ENCODE measurements around the gene SYT2.
"Not testable (repeated sequence)": the region's sequence is repeated elsewhere in the genome, so short reads cannot be mapped to it uniquely, and the experiment has no call there.

Gene SYT2

DNA sequence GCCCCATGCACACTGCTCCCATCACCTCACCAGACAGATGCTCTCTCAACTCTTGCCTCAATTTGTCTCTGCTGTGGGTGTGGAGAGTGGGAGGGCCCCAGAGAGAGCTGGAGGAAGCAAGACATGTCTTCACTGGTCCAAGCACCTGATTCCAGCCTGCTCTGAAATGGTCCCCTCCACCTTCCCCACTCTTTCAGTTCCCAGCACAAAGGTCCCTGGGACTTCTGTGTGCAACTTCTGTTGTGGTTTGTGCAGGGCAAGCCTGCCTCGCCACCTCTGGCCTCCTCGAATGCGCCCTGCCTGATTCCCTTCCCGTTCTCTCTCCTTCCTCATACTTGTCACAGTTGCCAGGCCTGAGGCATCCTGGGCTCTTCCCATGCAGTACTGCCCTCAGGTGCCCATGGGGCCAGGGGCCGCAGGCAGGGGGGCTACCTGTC lies 119.3 kb downstream of the SYT2 start:
- no peak for DNase-seq (ENCODE audit: low spot score)

DNA sequence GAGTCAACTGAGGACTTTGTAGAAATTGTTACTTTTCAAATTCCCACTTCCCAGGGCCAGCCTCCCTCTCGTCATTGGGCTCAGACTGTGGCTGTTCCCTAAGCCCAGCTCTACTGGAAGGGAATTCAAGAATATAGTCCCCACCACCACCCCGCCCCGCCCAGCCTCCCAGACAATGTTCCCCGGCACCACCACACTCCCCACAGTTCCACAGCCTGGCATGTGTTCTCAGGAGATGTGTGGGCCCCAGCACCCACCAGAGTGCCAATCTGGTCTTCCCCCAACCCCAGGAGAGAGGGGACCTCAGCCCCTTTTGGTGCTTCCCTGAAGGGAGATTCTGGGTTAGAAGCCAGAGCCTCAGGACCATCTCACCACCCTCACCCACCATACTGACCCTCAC lies 120.1 kb downstream of the SYT2 start:
- no peak for DNase-seq (ENCODE audit: low spot score)

DNA sequence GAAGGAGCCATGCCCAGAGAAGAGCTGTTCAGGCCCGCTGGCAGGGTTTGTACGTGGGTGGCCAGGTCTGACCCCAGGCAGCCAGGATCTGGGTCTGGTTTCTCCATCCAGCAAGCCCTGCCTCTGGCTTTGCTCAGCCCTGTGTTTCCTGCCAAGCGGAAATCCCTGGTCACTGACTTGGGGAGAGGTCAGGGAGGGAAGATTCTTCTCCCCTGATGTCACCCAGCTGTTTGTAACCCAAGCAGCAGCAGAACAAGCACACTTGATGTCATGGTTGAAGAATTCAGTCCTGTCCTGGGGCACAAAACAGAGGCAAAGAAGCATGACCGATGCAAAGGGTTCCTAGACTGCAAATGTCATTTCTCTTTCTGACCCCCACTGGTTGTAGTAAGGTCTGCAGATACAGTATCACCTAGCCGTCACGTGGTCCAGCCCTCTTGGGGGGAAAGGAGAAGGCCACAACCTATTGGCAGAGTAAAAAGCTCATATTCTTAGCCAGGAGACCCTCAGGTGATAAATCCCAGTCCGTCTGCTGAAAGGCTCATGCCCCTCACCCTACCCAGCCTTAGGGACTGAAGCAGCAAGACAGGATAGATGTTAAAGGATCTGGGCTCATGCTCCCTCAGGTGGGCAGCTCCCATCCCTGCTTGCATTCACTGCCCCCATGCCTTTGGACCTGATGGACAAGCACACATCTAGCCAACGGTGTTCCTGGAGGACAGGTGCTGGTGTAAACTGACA lies 120.9 kb downstream of the SYT2 start:
- peak; percentile 95 for DNase-seq (ENCODE audit: low spot score)

DNA sequence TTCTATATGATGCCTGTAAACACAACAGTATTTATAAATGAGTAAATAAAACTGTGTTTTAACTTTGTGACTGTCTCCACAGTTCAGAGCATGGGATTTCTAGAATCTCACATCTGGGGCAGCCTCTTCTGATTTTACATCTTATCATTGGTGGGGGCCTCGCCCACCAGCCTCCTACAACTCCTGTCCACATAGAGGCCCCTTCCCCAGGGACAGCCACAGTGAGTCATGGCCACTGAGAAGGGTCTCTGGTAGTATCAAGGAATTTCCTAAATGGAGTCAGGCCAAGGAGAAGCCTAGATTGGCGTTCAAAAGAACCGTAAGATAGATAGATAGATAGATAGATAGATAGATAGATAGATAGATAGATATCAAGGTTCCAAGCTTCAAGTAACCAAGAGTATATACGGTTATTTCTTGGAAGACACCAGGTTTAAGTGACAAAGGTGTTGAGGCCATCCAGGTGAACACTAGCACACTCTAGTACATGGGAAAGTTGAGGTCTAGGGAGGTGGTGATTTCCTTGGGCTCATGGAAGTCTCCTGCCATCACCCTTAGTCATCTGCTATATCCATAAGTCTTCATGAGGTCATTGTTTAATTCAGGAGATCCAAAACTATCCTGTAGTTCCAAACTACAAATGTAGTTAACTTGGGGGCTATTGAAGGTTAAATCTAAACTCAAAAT lies 121.6 kb downstream of the SYT2 start:
- DNase-seq (ENCODE audit: low spot score) = no peak

DNA sequence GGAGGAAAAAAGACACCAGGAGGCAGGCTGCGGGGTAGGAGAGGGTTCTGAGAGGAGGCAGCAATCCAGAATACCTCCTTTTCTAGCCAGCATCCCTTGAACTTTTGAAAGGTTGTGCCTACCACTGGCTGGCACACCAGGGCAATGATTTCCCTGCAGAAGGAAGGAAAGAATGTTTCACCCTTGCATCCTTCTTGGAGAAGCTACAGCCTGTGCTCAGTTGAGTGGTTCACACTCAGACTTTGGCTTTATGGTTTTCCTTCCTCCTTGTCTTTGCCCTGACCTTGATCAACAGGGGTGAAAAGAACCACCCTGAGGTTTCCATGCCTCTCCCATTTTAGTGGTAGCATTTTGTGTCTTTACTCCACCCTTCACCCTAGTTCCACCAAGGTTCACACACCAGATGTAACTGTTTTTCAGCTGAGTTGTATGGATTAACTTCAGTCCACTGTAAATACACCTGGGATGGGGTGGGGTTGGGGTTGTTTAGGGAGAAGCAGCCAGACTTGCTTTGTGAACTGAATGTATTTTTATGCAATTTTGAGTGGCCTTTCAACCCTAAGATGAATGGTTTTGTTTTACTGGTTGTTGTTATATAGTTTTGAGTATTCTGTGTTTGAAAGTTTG lies 122.3 kb downstream of the SYT2 start:
- DNase-seq (ENCODE audit: low spot score) = no peak

DNA sequence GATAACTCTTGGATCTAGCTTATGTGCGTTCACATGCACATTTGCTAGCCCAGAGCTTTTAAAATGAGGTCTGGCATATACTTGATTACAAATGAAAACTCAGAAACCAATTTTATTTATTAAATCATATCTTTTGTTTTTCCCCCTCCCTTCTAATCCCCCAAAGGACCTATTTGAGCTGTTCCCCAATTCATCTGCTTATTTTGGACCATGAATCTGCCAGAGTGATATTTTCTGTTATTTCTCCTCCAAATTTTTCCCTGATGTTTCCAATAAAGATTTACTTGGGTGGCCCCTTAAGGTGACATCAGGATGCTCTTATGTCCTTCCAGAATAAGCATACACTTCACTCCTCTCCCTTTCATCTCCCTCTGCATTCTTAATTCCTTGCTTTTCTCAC lies 123.4 kb downstream of the SYT2 start:
- DNase-seq (ENCODE audit: low spot score) = no peak

DNA sequence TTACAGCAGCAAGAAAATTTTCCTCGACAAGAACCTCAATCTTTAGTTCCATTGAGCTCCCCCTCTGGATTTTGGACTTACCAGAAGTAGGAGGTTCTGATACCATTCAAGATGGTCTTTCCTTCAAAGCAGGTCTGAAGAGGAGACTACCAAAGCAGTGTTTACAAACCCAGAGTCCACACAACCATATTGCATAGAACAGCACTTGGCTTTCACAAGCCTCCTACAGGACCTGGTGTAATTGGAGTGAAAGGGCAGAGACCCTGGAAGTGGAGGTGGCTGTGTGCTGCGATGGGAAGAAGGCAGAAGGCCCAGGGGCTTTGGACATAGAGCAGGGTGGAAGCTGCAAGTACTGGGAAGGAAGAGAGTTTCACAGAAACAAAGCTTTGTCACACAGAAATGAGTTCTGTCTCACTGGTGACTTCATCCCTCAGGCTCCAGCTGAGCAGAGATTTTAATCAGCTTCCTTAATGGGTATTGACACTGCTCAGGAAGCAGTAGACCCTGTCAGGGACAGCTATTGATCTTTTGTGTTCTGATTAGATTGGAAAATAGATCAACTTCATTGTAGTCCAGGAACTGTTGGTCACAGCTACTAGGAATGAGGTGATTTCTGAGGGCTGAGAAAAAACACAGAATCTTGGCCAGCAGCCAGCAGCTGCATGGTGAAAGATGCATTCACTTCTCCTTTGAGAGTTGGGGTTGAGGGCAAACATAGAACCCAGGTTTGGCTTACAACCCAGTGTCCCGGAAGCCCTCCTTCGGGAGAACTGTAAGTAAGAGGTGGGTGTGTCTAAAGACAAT lies 124.0 kb downstream of the SYT2 start:
- DNase-seq (ENCODE audit: low spot score) = no peak

DNA sequence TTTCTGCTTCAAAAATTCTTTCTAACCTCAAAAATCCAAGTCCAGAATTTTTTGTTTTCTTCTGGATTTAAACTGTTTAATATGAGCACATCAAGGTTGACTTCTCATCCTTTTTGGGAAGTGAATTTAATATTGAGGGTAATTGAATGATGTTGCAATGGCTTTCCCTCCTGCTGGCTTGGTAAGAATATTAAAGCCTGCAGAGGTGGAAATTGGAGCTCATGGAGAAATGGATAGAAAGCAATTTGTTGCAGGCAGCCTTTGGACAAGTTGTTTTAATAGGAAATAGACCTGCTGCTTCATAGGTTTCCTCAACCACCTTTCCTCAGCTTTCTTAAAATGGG lies 124.7 kb downstream of the SYT2 start:
- no peak for DNase-seq (ENCODE audit: low spot score)

DNA sequence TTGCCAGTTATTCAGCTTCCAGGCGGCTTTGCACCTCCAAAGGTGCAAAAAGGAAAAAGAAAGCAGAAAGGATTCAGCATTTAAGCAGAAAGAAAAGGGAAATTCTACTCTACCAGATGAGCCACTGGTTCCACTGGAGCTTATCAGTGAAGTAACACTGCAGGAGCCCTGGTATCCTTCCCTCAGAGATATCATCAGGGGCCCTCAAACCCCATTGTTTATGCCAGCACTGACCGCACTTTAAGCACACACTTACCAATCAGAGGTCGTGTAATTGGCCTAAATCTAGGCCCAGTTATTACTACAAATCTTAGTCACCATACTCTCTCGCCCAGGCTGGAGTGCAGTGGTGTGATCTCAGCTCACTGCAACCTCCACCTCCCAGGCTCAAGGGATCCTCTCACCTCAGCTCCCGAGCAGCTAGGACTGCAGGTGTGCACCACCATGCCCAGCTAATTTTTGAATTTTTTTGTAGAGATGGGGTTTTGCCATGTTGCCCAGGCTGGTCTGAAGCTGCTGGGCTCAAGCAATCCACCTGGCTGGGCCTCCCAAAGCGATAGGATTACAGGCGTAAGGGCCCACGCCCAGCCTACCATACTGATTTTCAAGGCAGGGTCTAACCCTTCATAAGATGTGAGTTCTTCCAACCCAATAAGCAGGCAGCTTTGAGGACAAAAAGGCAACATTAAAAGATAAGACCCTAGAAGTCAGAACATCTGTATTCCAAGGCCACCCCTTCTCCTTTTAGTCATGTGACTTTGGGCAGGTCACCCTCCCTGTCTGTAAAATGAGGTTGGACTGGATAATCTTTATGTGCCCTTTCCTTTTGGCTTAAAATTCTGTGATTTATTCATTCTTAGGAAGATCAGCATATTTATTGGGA lies 125.3 kb downstream of the SYT2 start:
- no peak for DNase-seq (ENCODE audit: low spot score)

DNA sequence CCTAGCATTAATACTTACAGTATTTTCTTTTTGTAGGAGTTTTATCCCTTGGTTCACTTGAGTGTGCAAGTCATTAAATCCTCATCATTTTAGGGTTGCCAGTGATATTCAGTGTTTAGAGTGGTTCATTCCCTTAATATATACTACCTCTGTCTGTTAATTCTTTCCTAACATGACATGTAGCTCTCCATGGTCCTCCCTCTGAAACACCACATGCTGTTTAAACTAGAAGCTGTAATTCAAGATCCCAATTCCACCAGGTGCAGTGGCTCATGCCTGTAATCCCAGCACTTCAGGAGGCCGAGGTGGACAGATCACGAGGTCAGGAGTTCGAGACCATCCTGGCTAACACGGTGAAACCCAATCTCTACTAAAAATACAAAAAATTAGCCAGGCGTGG lies 127.9 kb downstream of the SYT2 start:
- not testable (repeated sequence) for DNase-seq (ENCODE audit: low spot score)

DNA sequence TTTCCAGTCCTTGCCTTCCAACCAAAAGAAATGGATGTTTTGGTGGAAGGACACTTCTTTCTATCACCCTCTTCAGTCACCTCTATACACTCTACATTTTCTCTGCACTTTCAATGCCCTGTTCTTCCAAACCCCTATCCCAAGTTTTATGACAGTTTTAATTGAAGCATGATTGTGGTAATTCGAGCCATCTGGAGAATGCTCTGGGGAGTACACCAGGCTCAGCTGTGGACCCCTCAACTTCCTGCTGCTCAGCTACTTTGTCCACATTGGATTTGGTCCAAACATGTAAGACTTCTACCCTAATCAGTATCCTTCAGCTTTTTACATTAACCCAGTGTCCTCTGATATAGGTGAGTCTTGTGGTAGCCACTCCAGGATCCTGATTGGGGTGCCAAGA lies 129.6 kb downstream of the SYT2 start:
- no peak for DNase-seq (ENCODE audit: low spot score)

DNA sequence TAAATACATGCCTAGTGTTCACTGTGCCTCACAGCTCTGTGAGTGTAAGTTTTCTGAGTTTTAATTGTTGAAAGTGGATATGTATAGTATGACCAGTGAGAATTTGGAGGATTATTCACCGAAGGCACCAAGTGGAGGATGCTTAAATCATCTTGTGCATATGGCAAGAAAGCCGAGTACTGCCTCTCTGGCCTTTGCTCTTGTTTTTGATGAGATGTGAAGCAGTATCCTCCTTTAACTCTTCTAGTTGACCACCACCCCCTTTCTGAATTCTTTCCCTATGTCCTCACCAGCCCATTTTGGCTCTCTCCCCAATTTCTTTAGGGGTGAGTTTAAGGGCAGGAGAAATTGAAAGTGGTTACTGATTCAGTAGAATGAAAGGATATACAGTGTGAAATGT lies 130.4 kb downstream of the SYT2 start:
- peak; percentile 74 for DNase-seq (ENCODE audit: low spot score)

DNA sequence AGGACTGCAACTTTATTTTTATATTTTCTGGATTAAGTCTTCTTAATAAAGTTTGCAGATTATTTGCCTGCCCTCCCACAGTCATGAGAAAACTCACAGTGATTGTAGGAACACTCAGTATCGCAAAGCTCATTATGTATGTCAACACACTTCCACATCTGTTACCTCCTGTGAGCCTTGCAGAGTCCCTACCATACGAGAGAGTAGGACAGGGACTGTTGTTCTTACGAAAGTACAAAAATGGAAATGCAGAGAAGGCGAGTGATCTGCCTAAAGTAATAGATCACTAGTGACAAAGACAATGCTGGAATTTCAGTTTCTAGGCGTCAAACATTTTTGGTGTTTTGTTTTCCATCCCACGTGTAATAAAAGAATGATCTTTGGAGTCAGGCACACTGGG lies 131.7 kb downstream of the SYT2 start:
- no peak for DNase-seq (ENCODE audit: low spot score)

DNA sequence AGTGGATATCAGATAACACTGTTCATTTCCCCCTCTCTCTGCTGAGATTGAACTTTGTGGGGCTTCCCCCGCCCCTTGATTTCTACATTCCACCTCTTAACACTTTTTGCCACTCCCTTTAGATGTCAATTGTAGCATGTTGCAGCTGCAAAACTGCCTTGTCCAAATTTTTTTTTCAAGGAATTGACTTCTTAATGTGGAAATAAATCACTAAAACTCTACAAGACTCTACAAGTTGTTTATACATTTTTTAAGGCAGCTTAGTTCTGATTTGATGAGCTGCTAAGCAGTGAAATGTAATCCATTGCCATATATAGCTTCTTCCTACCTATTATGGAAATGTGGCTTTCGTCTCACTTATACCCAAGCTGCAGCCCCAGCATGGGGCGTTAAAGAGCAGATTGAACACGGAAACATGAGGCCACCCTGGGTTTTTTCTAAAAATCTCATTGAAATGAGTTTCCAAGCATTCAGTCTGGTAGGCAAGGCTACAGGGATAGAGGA lies 132.2 kb downstream of the SYT2 start:
- DNase-seq (ENCODE audit: low spot score) = no peak

DNA sequence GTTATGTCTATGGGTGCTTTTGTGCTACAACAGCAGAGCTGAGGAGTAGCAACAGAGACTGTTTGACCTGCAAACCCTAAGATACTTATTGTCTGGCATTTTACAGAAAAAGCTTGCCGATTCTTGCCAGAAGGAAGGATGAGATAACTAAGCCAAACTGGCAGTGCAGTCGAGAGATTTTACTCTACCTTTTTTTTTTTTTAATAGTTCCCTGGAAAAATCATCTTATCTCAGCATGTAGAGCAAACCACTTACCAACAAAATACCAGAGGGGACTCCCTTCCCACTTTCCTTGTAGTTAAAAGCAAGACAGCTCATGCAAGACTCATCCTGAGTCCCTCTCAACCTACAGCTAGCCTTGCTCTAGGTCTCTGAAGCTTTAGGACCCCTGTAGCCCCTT lies 132.9 kb downstream of the SYT2 start:
- no peak for DNase-seq (ENCODE audit: low spot score)

DNA sequence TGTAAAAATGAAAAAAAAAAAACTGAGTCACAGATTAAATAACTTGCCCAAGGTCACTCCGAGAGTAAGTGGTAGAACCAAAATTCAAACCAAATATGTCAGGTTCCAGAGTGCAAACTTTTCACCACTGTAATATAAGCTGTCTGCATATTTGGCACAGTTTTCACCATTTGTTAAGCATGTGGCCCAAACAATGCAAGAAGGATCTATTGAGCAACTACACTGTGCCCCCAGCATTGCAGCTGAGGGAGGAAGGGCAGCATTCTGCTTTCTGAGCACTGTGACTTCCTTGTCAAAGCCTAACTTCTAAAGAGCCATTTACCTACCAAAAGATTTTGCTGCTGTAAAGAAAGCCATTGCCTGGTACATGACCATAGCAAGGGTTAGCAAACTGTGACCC lies 133.4 kb downstream of the SYT2 start:
- no peak for DNase-seq (ENCODE audit: low spot score)

DNA sequence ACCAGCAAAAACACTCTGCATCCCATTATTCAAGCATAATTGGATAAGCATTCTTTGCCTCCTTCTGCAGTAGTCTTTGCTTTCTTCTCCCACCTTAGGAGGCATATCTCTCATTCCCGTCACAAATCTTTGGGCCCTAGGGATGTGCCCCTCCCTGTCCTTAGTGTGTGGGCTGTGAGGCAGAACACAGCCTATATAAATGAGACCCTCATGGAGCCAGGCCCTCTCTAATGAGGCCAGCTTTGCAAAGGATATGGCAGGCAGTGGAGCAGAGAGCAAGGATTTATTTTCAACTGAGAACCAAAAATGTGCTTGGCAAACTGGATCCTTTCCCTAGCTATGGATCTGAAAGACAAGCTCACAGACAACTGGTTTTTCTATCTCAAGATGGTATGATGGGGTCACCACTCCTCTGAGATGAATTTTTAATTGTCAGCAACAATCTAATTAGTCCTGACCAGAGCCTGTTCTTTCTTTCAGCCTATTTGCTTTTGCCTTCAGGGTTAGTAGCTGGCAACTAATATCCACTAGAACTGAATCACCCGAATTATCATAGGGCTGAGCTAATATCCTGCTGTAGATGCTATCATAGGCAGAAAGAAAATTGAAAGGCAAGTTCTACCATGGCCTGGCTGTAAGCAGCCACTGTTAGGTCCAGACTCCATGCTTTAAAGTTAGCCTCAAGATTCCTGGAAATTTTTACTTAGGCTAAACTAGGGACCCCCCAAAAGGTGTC lies 134.2 kb downstream of the SYT2 start:
- no peak for DNase-seq (ENCODE audit: low spot score)

DNA sequence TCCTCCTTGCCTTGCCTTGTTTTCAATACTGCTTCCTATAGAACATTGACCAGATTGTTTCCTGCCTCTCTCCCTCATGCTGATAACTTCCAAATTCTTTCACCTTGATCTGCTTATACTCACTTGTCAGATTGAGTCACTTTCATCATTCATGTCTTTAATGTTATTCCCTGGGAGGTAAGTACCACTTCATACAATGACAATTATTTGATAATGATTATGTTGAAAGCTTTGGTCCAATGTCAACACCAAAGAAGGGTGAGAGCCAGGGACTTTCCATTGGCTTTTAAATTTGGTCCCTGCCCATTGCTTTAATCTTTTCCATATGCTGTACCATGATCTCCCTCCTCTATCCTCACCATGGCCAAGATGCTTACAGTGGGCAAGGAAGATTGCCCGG lies 137.4 kb downstream of the SYT2 start:
- no peak for DNase-seq (ENCODE audit: low spot score)

DNA sequence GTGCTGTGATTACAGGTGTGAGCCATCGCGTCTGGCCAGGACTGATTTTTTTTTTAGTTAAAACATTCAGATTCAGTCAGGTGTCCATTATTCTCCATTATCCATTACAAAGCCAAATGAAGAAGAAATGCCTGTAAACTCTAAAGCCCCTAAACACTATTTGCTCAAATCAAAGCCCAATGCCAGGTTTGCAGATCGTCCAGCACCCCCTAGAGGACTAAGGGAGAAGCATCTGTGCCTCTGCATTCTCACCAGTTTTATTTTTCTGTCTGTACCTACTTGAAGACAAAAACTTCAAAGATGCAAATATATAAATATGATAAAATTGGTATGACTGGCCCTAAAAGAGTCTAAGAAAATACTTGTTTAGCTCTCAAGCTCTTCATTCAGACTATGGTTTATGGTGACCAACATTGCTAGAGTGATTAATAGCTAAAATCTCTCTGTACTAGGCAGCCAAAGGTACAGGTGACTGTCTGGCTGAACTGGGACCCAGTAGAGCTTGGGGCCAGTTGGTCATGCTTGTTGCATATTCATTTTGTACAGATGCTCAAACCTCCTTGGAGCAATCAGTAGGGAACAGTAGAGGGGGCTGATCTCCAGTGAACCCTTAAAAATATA lies 138.4 kb downstream of the SYT2 start:
- no peak for DNase-seq (ENCODE audit: low spot score)
